Thoracic aorta (tissue), 2 donors: ENCODE data around the gene DUS4L. TPM values are rescaled to one million over a fixed set of nuclear protein-coding genes. Genes with fewer than 3 reads are reported as not detected.

Experiments used
- ATAC-seq: fragments of 150-250 bp; one replicate; pipeline ENCODE4 v1.8.0; 2017; ENCODE audit warnings: low read depth; ENCODE audit not compliant: insufficient number of reproducible peaks, low FRiP score
- DNase-seq: peaks from one replicate; pipeline ENCODE4 v3.0.0-alpha.2; 2020; ENCODE audit warnings: low spot score
- H3K27ac ChIP-seq, 2 donors: fragments of 200-600 bp; sonication (generic); 1 replicate in 1 of 2; 2 replicates in 1 of 2; pipeline ENCODE4 v1.5.1; 2016; ENCODE audit warnings: mild to moderate bottlenecking in 2 of 2, moderate library complexity in 2 of 2
- H3K27me3 ChIP-seq: fragments of 200-600 bp; sonication (generic); replicated peaks from 2 replicates; pipeline ENCODE4 v1.6.0; 2016; ENCODE audit warnings: mild to moderate bottlenecking; ENCODE audit not compliant: insufficient read depth
- H3K36me3 ChIP-seq: fragments of 200-600 bp; sonication (generic); one replicate; pipeline ENCODE4 v1.5.1; 2016
- H3K4me1 ChIP-seq, 2 donors: fragments of 200-600 bp; sonication (generic); 1 replicate in 1 of 2; 2 replicates in 1 of 2; pipeline versions ENCODE4 v1.5.1 to v1.6.0; 2016; ENCODE audit warnings: low read depth in 2 of 2, mild to moderate bottlenecking in 1 of 2; ENCODE audit not compliant: control insufficient read depth in 1 of 2
- H3K4me3 ChIP-seq: fragments of 200-600 bp; sonication (generic); 2 replicates; pipeline ENCODE4 v1.5.1; 2016; ENCODE audit warnings: mild to moderate bottlenecking
- H3K9me3 ChIP-seq: fragments of 200-600 bp; sonication (generic); 2 replicates; pipeline ENCODE4 v1.5.1; 2016
- total RNA-seq, 2 donors: library from RNA; depleted of rRNA; stranded (reverse); fragments of >200 nt; gene quantifications; one replicate each; pipeline versions ENCODE4 v1.1.0 to v1.2.3, GENCODE V29; 2016
- TF ChIP-seq, protein P1 (sequence below): fragments of 200-600 bp; sonication (generic); IDR thresholded peaks from one replicate; pipeline ENCODE4 v1.5.1; 2019; ENCODE audit warnings: antibody characterized with exemption

The DUS4L gene
- total RNA-seq, 2 donors from 2014 or later: 4.7 to 10.3 TPM

DNA sequence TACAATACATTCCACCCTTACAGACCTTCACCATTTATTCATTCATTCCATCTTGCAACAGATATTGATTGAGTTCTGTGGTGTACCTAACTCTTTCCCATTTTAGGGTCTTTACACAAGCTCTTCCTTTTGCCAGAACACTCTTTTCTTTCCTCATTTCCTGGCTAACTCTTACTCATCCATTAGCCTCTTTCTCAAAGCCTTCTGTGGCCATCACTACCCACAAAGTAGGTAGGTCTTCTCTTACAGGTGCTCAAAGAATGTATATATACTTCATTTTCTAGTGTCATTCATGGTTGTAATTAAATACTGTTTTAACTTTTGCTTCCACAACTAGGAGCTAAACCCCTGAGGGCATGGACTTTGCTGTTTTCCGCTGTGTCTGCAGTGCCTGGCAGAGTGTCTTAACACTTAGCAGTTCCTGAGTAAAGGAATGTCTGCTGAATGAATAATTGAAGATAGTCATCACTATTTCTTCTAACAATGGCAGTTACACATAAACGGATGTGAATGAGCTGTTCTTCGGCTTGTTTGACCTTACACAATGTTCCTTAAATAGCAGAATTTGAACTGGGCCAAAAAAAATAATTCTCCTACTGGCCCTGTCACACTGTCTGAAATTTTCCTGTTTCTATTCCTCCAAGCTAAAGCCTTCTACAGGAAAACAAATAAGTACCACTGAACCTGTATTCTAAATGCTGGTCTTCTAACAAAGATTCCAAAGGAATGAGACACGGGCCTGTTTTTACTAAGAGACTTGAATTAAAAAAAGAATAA lies 31.4 kb downstream of the DUS4L start:
- ATAC-seq (peak; percentile 96), DNase-seq (no peak)
- Histone ChIP-seq H3K4me1 (peaks cover 51 to 72% of the 10 kb centered on the region in 2 donors), H3K9me3 (no peaks in the 10 kb centered on the region), H3K4me3 (peak overlapping the region; percentile 28), H3K27me3 (no peaks in the 10 kb centered on the region), H3K36me3 (no peaks in the 10 kb centered on the region), H3K27ac (peak overlapping the region; percentile 86 to 94)
- TF ChIP-seq, protein P1, sequence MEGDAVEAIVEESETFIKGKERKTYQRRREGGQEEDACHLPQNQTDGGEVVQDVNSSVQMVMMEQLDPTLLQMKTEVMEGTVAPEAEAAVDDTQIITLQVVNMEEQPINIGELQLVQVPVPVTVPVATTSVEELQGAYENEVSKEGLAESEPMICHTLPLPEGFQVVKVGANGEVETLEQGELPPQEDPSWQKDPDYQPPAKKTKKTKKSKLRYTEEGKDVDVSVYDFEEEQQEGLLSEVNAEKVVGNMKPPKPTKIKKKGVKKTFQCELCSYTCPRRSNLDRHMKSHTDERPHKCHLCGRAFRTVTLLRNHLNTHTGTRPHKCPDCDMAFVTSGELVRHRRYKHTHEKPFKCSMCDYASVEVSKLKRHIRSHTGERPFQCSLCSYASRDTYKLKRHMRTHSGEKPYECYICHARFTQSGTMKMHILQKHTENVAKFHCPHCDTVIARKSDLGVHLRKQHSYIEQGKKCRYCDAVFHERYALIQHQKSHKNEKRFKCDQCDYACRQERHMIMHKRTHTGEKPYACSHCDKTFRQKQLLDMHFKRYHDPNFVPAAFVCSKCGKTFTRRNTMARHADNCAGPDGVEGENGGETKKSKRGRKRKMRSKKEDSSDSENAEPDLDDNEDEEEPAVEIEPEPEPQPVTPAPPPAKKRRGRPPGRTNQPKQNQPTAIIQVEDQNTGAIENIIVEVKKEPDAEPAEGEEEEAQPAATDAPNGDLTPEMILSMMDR: no peak

DNA sequence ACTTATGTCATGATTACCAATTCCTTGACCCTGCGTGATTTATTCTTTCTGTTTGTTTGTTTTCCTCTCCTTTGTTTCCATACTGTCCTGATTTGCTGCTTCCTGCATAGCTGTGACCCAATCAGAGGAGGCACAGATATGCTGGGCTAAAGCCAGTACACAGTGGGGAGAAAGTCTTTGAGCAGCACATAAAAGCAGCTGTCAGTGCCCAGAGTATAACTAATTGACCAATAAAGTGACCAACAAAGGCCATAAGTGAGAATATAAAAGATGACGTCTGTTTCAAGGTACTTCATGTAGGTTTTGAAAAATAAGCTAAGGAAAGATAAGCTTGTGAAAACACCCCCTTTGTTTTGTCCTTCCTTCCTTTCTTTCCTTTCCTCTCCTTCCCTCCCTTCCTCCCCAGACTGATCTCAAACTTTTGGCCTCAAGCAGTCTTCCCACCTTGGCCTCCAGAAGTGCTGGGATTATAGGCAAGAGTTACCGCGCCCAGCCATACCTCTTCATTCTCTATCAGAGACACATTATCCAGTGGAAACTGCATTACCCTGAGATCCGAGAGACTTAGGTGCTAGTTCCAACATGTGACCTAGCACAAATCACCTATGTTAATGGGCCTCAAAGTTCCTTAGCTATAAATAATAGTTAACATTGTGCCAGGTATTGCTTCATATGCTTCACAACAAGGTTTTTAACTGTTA lies 33.3 kb downstream of the DUS4L start:
- Histone ChIP-seq H3K4me3 (no peak overlapping the region), H3K27ac (peak overlapping the region; percentile 76 to 94), H3K9me3 (no peaks in the 10 kb centered on the region), H3K27me3 (no peaks in the 10 kb centered on the region), H3K4me1 (peaks cover 40 to 69% of the 10 kb centered on the region in 2 donors), H3K36me3 (no peaks in the 10 kb centered on the region)
- DNase-seq (no peak), ATAC-seq (no peak)
- TF ChIP-seq, protein P1: no peak

DNA sequence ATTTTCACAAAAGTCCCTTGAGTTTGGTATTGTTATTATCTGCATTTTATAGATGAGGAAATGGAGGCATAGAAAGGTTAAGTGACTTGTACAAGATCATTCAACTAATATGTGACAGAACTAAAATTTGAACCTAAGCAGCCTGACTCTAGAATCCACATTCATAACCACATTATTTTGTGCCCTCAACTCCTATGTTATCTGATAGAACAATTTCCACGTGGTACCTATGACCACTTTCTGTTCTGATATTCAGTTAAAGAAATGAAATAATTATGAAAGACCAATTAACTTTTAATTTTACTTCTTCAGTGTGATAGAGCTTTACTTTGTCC lies 33.8 kb downstream of the DUS4L start:
- no peaks in the 10 kb centered on the region for H3K27me3 ChIP-seq
- peak overlapping the region; percentile 76 to 94 for H3K27ac ChIP-seq
- H3K4me3 ChIP-seq: no peak overlapping the region
- H3K9me3 ChIP-seq: no peaks in the 10 kb centered on the region
- TF ChIP-seq, protein P1: no peak
- H3K4me1 ChIP-seq: peaks cover 34 to 64% of the 10 kb centered on the region in 2 donors
- no peak for DNase-seq
- ATAC-seq: no peak
- H3K36me3 ChIP-seq: no peaks in the 10 kb centered on the region

DNA sequence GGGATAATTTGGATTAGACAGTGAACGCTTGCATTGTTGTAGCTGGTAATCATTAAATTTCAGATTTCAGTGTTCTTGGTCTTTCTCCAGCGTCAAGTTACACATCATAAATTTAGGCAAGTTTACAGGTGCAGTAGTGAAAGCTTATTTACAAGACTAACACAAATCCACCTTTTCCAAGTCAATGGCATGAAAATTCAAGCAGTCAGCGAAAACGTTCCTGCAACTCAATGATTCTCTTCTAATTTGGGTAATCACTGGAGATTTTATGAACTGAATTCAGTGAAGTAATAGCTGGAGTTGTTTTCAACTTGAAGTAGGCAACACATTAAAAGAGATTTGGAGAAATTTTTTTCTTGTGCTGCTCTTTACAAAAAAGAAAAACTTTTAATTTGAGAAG lies 34.2 kb downstream of the DUS4L start:
- Histone ChIP-seq H3K36me3 (no peaks in the 10 kb centered on the region), H3K27ac (no peak overlapping the region)
- ATAC-seq: no peak

DNA sequence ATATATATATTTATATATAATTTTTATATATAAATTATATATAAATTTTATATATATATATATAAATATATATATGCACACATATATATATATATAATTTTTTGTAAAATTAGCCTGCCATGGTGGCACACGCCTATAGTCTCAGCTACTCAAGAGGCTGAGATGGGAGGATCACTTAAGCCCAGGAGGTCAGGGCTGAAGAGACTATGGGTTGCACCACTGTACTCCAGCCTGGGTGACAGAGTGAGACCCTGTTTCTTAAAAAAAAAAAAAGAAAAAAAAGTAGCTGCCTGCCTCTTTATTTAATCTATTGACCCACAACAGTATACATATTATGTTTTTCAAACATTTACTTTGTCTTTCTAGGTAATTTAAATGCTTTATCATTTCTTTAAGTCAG lies 35.5 kb downstream of the DUS4L start:
- ATAC-seq (no peak), DNase-seq (no peak)
- H3K27ac ChIP-seq: no peak overlapping the region
- H3K4me3 ChIP-seq: no peak overlapping the region
- no peaks in the 10 kb centered on the region for H3K9me3 ChIP-seq
- TF ChIP-seq, protein P1: no peak
- H3K27me3 ChIP-seq: no peaks in the 10 kb centered on the region
- no peaks in the 10 kb centered on the region for H3K36me3 ChIP-seq
- peaks cover 20 to 47% of the 10 kb centered on the region in 2 donors for H3K4me1 ChIP-seq

More for the DNA sequence above, 34.2 kb downstream of the DUS4L start:
- no peak for DNase-seq
- TF ChIP-seq, protein P1: no peak
- no peaks in the 10 kb centered on the region for H3K27me3 ChIP-seq
- no peaks in the 10 kb centered on the region for H3K9me3 ChIP-seq
- no peak overlapping the region for H3K4me3 ChIP-seq
- peaks cover 32 to 60% of the 10 kb centered on the region in 2 donors for H3K4me1 ChIP-seq
